ENCODE data around the gene KDM4B. TPM values are rescaled to one million over a fixed set of nuclear protein-coding genes. Genes with fewer than 3 reads are reported as not detected.

Gene KDM4B
- total and polyA plus RNA-seq, 2 donors (not counting 1 experiment from before 2014, with no cell fraction given): 6.4 to 14.4 TPM

GRCh38 chr19:5147978-5148793, 179.3 kb downstream of the KDM4B start:
- H3K36me3 ChIP-seq (ENCODE audit: control insufficient read depth, insufficient read depth, low read length): peaks cover 8% of the 10 kb centered on the region
- H3K9me3 ChIP-seq (ENCODE audit: control insufficient read depth, insufficient read depth, low read depth, low read length): no peaks in the 10 kb centered on the region
- H3K4me1 ChIP-seq (ENCODE audit: control insufficient read depth, extremely low read depth, insufficient read depth, low read length): no peaks in the 10 kb centered on the region
- no peaks in the 10 kb centered on the region for H4K20me1 ChIP-seq (ENCODE audit: control insufficient read depth, extremely low read depth, insufficient read depth, low read length)
- no peak overlapping the region for H3K4me3 ChIP-seq (replicated peaks in 1 of 4; ENCODE audit: control extremely low read depth in 1 of 4, insufficient read depth in 1 of 4, low read depth in 3 of 4, low read length in 4 of 4)
- no peak for TF ChIP-seq EZH2 (IDR thresholded peaks at IDR 0.05; ENCODE audit: low read length, missing control alignments)
- no peak for TF ChIP-seq CTCF (conservative IDR thresholded peaks at IDR 0.05 in 1 of 2, IDR thresholded peaks at IDR 0.05 in 1 of 2; ENCODE audit: low read depth in 1 of 2, low read length in 2 of 2)
- H3K79me2 ChIP-seq (ENCODE audit: control insufficient read depth, insufficient read depth, low read length): no peaks in the 10 kb centered on the region
- DNase-seq (ENCODE audit: low read depth in 2 of 2): peak in 1 of 2 donors; percentile 12
- H2AFZ ChIP-seq (ENCODE audit: low read length): no peak overlapping the region
- no peak overlapping the region for H3K27ac ChIP-seq (ENCODE audit: insufficient read depth, low read length)
- H3K27me3 ChIP-seq (ENCODE audit: control insufficient read depth, insufficient read depth, low read length): no peaks in the 10 kb centered on the region
- no peak overlapping the region for H3K9ac ChIP-seq (ENCODE audit: insufficient read depth, low read length)
- H3K4me2 ChIP-seq (ENCODE audit: extremely low read depth, insufficient read depth, low read length): no peak overlapping the region

DNA sequence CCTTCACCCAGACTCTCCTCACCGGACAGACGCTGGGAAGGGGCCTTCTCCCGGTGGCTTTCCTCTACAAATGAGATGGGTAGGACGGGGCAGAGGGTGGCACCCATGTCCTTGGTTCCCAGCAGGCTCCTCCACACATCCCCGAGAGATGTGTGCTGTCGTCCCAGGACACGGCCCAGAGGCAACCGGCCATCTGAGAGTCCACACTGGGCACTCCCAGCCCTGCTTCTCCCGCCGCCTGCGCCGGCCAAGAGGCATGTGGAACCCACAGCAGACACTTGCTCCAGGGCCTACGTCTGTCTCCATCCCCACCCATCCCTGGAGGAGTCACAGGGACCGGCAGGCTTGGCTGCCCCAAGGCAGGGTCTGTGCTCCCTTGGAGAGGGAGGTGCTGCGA, 179.9 kb downstream of the KDM4B start:
- Histone ChIP-seq H3K4me2 (ENCODE audit: extremely low read depth, insufficient read depth, low read length) (no peak overlapping the region), H3K9ac (ENCODE audit: insufficient read depth, low read length) (no peak overlapping the region), H4K20me1 (ENCODE audit: control insufficient read depth, extremely low read depth, insufficient read depth, low read length) (no peaks in the 10 kb centered on the region), H3K4me1 (ENCODE audit: control insufficient read depth, extremely low read depth, insufficient read depth, low read length) (no peaks in the 10 kb centered on the region), H3K36me3 (ENCODE audit: control insufficient read depth, insufficient read depth, low read length) (peaks cover 6% of the 10 kb centered on the region), H3K79me2 (ENCODE audit: control insufficient read depth, insufficient read depth, low read length) (no peaks in the 10 kb centered on the region), H3K27me3 (ENCODE audit: control insufficient read depth, insufficient read depth, low read length) (no peaks in the 10 kb centered on the region), H3K9me3 (ENCODE audit: control insufficient read depth, insufficient read depth, low read depth, low read length) (no peaks in the 10 kb centered on the region), H3K4me3 (replicated peaks in 1 of 4; ENCODE audit: control extremely low read depth in 1 of 4, insufficient read depth in 1 of 4, low read depth in 3 of 4, low read length in 4 of 4) (no peak overlapping the region), H3K27ac (ENCODE audit: insufficient read depth, low read length) (no peak overlapping the region), H2AFZ (ENCODE audit: low read length) (no peak overlapping the region)
- no peak for DNase-seq (ENCODE audit: low read depth in 2 of 2)
- no peak for TF ChIP-seq CTCF (conservative IDR thresholded peaks at IDR 0.05 in 1 of 2, IDR thresholded peaks at IDR 0.05 in 1 of 2; ENCODE audit: low read depth in 1 of 2, low read length in 2 of 2)
- TF ChIP-seq EZH2 (IDR thresholded peaks at IDR 0.05; ENCODE audit: low read length, missing control alignments): no peak

- no peak for DNase-seq (ENCODE audit: low read depth in 2 of 2)
- Histone ChIP-seq H3K27me3 (ENCODE audit: control insufficient read depth, insufficient read depth, low read length) (no peaks in the 10 kb centered on the region), H3K79me2 (ENCODE audit: control insufficient read depth, insufficient read depth, low read length) (no peaks in the 10 kb centered on the region), H3K36me3 (ENCODE audit: control insufficient read depth, insufficient read depth, low read length) (peaks cover 6% of the 10 kb centered on the region), H3K4me3 (replicated peaks in 1 of 4; ENCODE audit: control extremely low read depth in 1 of 4, insufficient read depth in 1 of 4, low read depth in 3 of 4, low read length in 4 of 4) (no peak overlapping the region), H3K4me1 (ENCODE audit: control insufficient read depth, extremely low read depth, insufficient read depth, low read length) (no peaks in the 10 kb centered on the region), H3K9ac (ENCODE audit: insufficient read depth, low read length) (no peak overlapping the region), H3K27ac (ENCODE audit: insufficient read depth, low read length) (no peak overlapping the region), H3K4me2 (ENCODE audit: extremely low read depth, insufficient read depth, low read length) (no peak overlapping the region), H3K9me3 (ENCODE audit: control insufficient read depth, insufficient read depth, low read depth, low read length) (no peaks in the 10 kb centered on the region), H2AFZ (ENCODE audit: low read length) (no peak overlapping the region), H4K20me1 (ENCODE audit: control insufficient read depth, extremely low read depth, insufficient read depth, low read length) (no peaks in the 10 kb centered on the region)
- TF ChIP-seq CTCF (conservative IDR thresholded peaks at IDR 0.05 in 1 of 2, IDR thresholded peaks at IDR 0.05 in 1 of 2; ENCODE audit: low read depth in 1 of 2, low read length in 2 of 2): no peak
- no peak for TF ChIP-seq EZH2 (IDR thresholded peaks at IDR 0.05; ENCODE audit: low read length, missing control alignments)
These were observed 180.6 kb downstream of the KDM4B start for GRCh38 chr19:5149508-5149907.
